ENCODE measurements around the gene LTB4R2. TPM values are rescaled to one million over a fixed set of nuclear protein-coding genes. Genes with fewer than 3 reads are reported as not detected.
A peak's percentile ranks its signal among the peaks of the same experiment; 100 is the strongest.

The LTB4R2 gene
- total RNA-seq (10 to 100 TPM; 17.3 to 23.3 TPM), total RNA-seq (9.5 to 9.6 reads per million in 2 donors)

GRCh38 chr14:24309538-24310264 is at the start of gene LTB4R2:
TSS of gene LTB4R2 (plus strand) at chr14:24310140. CDS start at chr14:24310665, 525 bp downstream.
- Mint-ChIP-seq H3K27ac (peak within 1 kb of the TSS; percentile 91), H3K36me3 (ENCODE audit: low read depth) (peaks cover 18% of the 10 kb centered on the region), H3K4me3 (peak within 1 kb of the TSS; percentile 87), H3K27me3 (no peaks in the 10 kb centered on the region), H3K4me1 (peaks cover 54% of the 10 kb centered on the region)
- no peak for ATAC-seq
- no peaks in the 10 kb centered on the region for H3K9me3 ChIP-seq (ENCODE audit: control insufficient read depth, low read length, poor library complexity, severe bottlenecking)
- DNase-seq, result no peak

- Mint-ChIP-seq H3K4me1 (peaks cover 2% of the 10 kb centered on the region), H3K36me3 (ENCODE audit: low read depth) (peaks cover 6% of the 10 kb centered on the region), H3K4me3 (no peak overlapping the region), H3K27ac (no peak overlapping the region), H3K27me3 (no peaks in the 10 kb centered on the region)
- ATAC-seq, result no peak
- H3K9me3 ChIP-seq (ENCODE audit: control insufficient read depth, low read length, poor library complexity, severe bottlenecking), result no peaks in the 10 kb centered on the region
- DNase-seq, result no peak
These were observed 49.2 kb upstream of the LTB4R2 start for GRCh38 chr14:24260780-24261157.

GRCh38 chr14:24261256-24261968 is 48.5 kb upstream of the LTB4R2 start:
- Mint-ChIP-seq H3K36me3 (ENCODE audit: low read depth) (peaks cover 6% of the 10 kb centered on the region), H3K27me3 (no peaks in the 10 kb centered on the region), H3K4me3 (no peak overlapping the region), H3K27ac (no peak overlapping the region), H3K4me1 (peaks cover 4% of the 10 kb centered on the region)
- ATAC-seq (no peak), DNase-seq (no peak)
- H3K9me3 ChIP-seq (ENCODE audit: control insufficient read depth, low read length, poor library complexity, severe bottlenecking), result no peaks in the 10 kb centered on the region

- H3K9me3 ChIP-seq (ENCODE audit: control insufficient read depth, low read length, poor library complexity, severe bottlenecking), result no peaks in the 10 kb centered on the region
- Mint-ChIP-seq H3K36me3 (ENCODE audit: low read depth) (peaks cover 10% of the 10 kb centered on the region), H3K4me1 (peaks cover 7% of the 10 kb centered on the region), H3K27ac (no peak overlapping the region), H3K4me3 (no peak overlapping the region), H3K27me3 (no peaks in the 10 kb centered on the region)
- DNase-seq (no peak), ATAC-seq (no peak)
These were observed 48.0 kb upstream of the LTB4R2 start for GRCh38 chr14:24261969-24262327.

GRCh38 chr14:24262821-24263733 is 46.9 kb upstream of the LTB4R2 start, which contains the start of gene TGM1:
TSS of gene TGM1 (minus strand) at chr14:24263177. CDS start at chr14:24262352, 825 bp downstream.
- ATAC-seq (no peak), DNase-seq (no peak)
- H3K9me3 ChIP-seq (ENCODE audit: control insufficient read depth, low read length, poor library complexity, severe bottlenecking), result no peaks in the 10 kb centered on the region
- H3K27ac Mint-ChIP-seq, result no peak within 1 kb of the TSS
- H3K4me3 Mint-ChIP-seq, result no peak within 1 kb of the TSS
- H3K27me3 Mint-ChIP-seq, result no peaks in the 10 kb centered on the region
- H3K36me3 Mint-ChIP-seq (ENCODE audit: low read depth), result peaks cover 15% of the 10 kb centered on the region
- peaks cover 11% of the 10 kb centered on the region for H3K4me1 Mint-ChIP-seq

- no peak overlapping the region for H3K27ac Mint-ChIP-seq
- no peak for DNase-seq
- H3K36me3 Mint-ChIP-seq (ENCODE audit: low read depth), result peaks cover 15% of the 10 kb centered on the region
- no peak overlapping the region for H3K4me3 Mint-ChIP-seq
- no peaks in the 10 kb centered on the region for H3K27me3 Mint-ChIP-seq
- H3K4me1 Mint-ChIP-seq, result peaks cover 11% of the 10 kb centered on the region
- H3K9me3 ChIP-seq (ENCODE audit: control insufficient read depth, low read length, poor library complexity, severe bottlenecking), result no peaks in the 10 kb centered on the region
- no peak for ATAC-seq
These were observed 46.1 kb upstream of the LTB4R2 start for GRCh38 chr14:24263848-24264247.

GRCh38 chr14:24264298-24264697 is 45.6 kb upstream of the LTB4R2 start:
- H3K4me1 Mint-ChIP-seq, result peaks cover 11% of the 10 kb centered on the region
- no peak overlapping the region for H3K27ac Mint-ChIP-seq
- H3K36me3 Mint-ChIP-seq (ENCODE audit: low read depth), result peaks cover 15% of the 10 kb centered on the region
- H3K27me3 Mint-ChIP-seq, result no peaks in the 10 kb centered on the region
- no peak for DNase-seq
- H3K9me3 ChIP-seq (ENCODE audit: control insufficient read depth, low read length, poor library complexity, severe bottlenecking), result no peaks in the 10 kb centered on the region
- H3K4me3 Mint-ChIP-seq, result no peak overlapping the region
- no peak for ATAC-seq

GRCh38 chr14:24266344-24267244 is 43.3 kb upstream of the LTB4R2 start:
- no peak overlapping the region for H3K4me3 Mint-ChIP-seq
- H3K4me1 Mint-ChIP-seq, result peaks cover 12% of the 10 kb centered on the region
- no peak for DNase-seq
- H3K27ac Mint-ChIP-seq, result no peak overlapping the region
- no peaks in the 10 kb centered on the region for H3K9me3 ChIP-seq (ENCODE audit: control insufficient read depth, low read length, poor library complexity, severe bottlenecking)
- H3K36me3 Mint-ChIP-seq (ENCODE audit: low read depth), result peaks cover 11% of the 10 kb centered on the region
- ATAC-seq, result no peak
- no peaks in the 10 kb centered on the region for H3K27me3 Mint-ChIP-seq

- ATAC-seq (no peak), DNase-seq (no peak)
- Mint-ChIP-seq H3K4me1 (peaks cover 21% of the 10 kb centered on the region), H3K27ac (no peak overlapping the region), H3K4me3 (no peak overlapping the region), H3K27me3 (no peaks in the 10 kb centered on the region), H3K36me3 (ENCODE audit: low read depth) (peaks cover 9% of the 10 kb centered on the region)
- H3K9me3 ChIP-seq (ENCODE audit: control insufficient read depth, low read length, poor library complexity, severe bottlenecking), result no peaks in the 10 kb centered on the region
These were observed 42.4 kb upstream of the LTB4R2 start for GRCh38 chr14:24267516-24267915.

- Mint-ChIP-seq H3K36me3 (ENCODE audit: low read depth) (peaks cover 9% of the 10 kb centered on the region), H3K4me1 (peaks cover 25% of the 10 kb centered on the region), H3K4me3 (no peak overlapping the region), H3K27ac (no peak overlapping the region), H3K27me3 (no peaks in the 10 kb centered on the region)
- ATAC-seq, result no peak
- H3K9me3 ChIP-seq (ENCODE audit: control insufficient read depth, low read length, poor library complexity, severe bottlenecking), result no peaks in the 10 kb centered on the region
- no peak for DNase-seq
These were observed 41.7 kb upstream of the LTB4R2 start for GRCh38 chr14:24268225-24268624.

- H3K4me3 Mint-ChIP-seq, result peak overlapping the region; percentile 47
- peaks cover 9% of the 10 kb centered on the region for H3K36me3 Mint-ChIP-seq (ENCODE audit: low read depth)
- no peaks in the 10 kb centered on the region for H3K9me3 ChIP-seq (ENCODE audit: control insufficient read depth, low read length, poor library complexity, severe bottlenecking)
- ATAC-seq (no peak), DNase-seq (no peak)
- H3K4me1 Mint-ChIP-seq, result peaks cover 34% of the 10 kb centered on the region
- no peaks in the 10 kb centered on the region for H3K27me3 Mint-ChIP-seq
- no peak overlapping the region for H3K27ac Mint-ChIP-seq
These were observed 40.6 kb upstream of the LTB4R2 start for GRCh38 chr14:24269368-24269767.

- no peaks in the 10 kb centered on the region for H3K27me3 Mint-ChIP-seq
- H3K36me3 Mint-ChIP-seq (ENCODE audit: low read depth), result peaks cover 9% of the 10 kb centered on the region
- H3K9me3 ChIP-seq (ENCODE audit: control insufficient read depth, low read length, poor library complexity, severe bottlenecking), result no peaks in the 10 kb centered on the region
- peak overlapping the region; percentile 90 for H3K4me3 Mint-ChIP-seq
- peaks cover 34% of the 10 kb centered on the region for H3K4me1 Mint-ChIP-seq
- DNase-seq, result no peak
- peak overlapping the region; percentile 98 for H3K27ac Mint-ChIP-seq
- ATAC-seq, result no peak
These were observed 39.9 kb upstream of the LTB4R2 start for GRCh38 chr14:24269910-24270536.
